Thoracic aorta (tissue), 2 donors: ENCODE data around the gene CALN1. TPM values are rescaled to one million over a fixed set of nuclear protein-coding genes. Genes with fewer than 3 reads are reported as not detected.

ENCODE experiments used
- ATAC-seq: fragments of 150-250 bp; one replicate; pipeline ENCODE4 v1.8.0; 2017; ENCODE audit warnings: low read depth; ENCODE audit not compliant: insufficient number of reproducible peaks, low FRiP score
- DNase-seq: peaks from one replicate; pipeline ENCODE4 v3.0.0-alpha.2; 2020; ENCODE audit warnings: low spot score
- H3K27ac ChIP-seq, 2 donors: fragments of 200-600 bp; sonication (generic); 1 replicate in 1 of 2; 2 replicates in 1 of 2; pipeline ENCODE4 v1.5.1; 2016; ENCODE audit warnings: mild to moderate bottlenecking in 2 of 2, moderate library complexity in 2 of 2
- H3K27me3 ChIP-seq: fragments of 200-600 bp; sonication (generic); replicated peaks from 2 replicates; pipeline ENCODE4 v1.6.0; 2016; ENCODE audit warnings: mild to moderate bottlenecking; ENCODE audit not compliant: insufficient read depth
- H3K36me3 ChIP-seq: fragments of 200-600 bp; sonication (generic); one replicate; pipeline ENCODE4 v1.5.1; 2016
- H3K4me1 ChIP-seq, 2 donors: fragments of 200-600 bp; sonication (generic); 1 replicate in 1 of 2; 2 replicates in 1 of 2; pipeline versions ENCODE4 v1.5.1 to v1.6.0; 2016; ENCODE audit warnings: low read depth in 2 of 2, mild to moderate bottlenecking in 1 of 2; ENCODE audit not compliant: control insufficient read depth in 1 of 2
- H3K4me3 ChIP-seq: fragments of 200-600 bp; sonication (generic); 2 replicates; pipeline ENCODE4 v1.5.1; 2016; ENCODE audit warnings: mild to moderate bottlenecking
- H3K9me3 ChIP-seq: fragments of 200-600 bp; sonication (generic); 2 replicates; pipeline ENCODE4 v1.5.1; 2016
- CTCF ChIP-seq: fragments of 200-600 bp; sonication (generic); IDR thresholded peaks from one replicate; pipeline ENCODE4 v1.5.1; 2019; ENCODE audit warnings: antibody characterized with exemption
- total RNA-seq, 2 donors: library from RNA; depleted of rRNA; stranded (reverse); fragments of >200 nt; gene quantifications; one replicate each; pipeline versions ENCODE4 v1.1.0 to v1.2.3, GENCODE V29; 2016

The CALN1 gene
- total RNA-seq, 2 donors from 2014 or later = not detected

- H3K9me3 ChIP-seq = no peaks in the 10 kb centered on the region
- ATAC-seq = no peak
These were observed 17.2 kb upstream of the CALN1 start for GRCh38 chr7:72429316-72429715.

GRCh38 chr7:72416846-72417245 is 4.7 kb upstream of the CALN1 start:
- no peak for TF ChIP-seq CTCF
- Histone ChIP-seq H3K4me3 (no peak overlapping the region), H3K36me3 (no peaks in the 10 kb centered on the region), H3K27ac (no peak overlapping the region), H3K4me1 (no peaks in the 10 kb centered on the region), H3K9me3 (no peaks in the 10 kb centered on the region), H3K27me3 (no peaks in the 10 kb centered on the region)
- no peak for DNase-seq
- ATAC-seq = no peak

More at GRCh38 chr7:72429316-72429715, 17.2 kb upstream of the CALN1 start:
- no peaks in the 10 kb centered on the region for H3K36me3 ChIP-seq
- H3K4me3 ChIP-seq = no peak overlapping the region
- no peak for TF ChIP-seq CTCF
- no peaks in the 10 kb centered on the region for H3K4me1 ChIP-seq
- H3K27ac ChIP-seq = no peak overlapping the region
- H3K27me3 ChIP-seq = no peaks in the 10 kb centered on the region
- DNase-seq = no peak

- Histone ChIP-seq H3K36me3 (no peaks in the 10 kb centered on the region), H3K27ac (no peak overlapping the region), H3K27me3 (no peaks in the 10 kb centered on the region), H3K4me1 (no peaks in the 10 kb centered on the region), H3K4me3 (no peak overlapping the region), H3K9me3 (no peaks in the 10 kb centered on the region)
- TF ChIP-seq CTCF = no peak
- no peak for DNase-seq
- no peak for ATAC-seq
These were observed 3.4 kb upstream of the CALN1 start for GRCh38 chr7:72415586-72415985.

GRCh38 chr7:72413886-72414285 is 1.7 kb upstream of the CALN1 start:
- ATAC-seq = no peak
- DNase-seq = no peak
- no peak for TF ChIP-seq CTCF
- no peaks in the 10 kb centered on the region for H3K4me1 ChIP-seq
- H3K27me3 ChIP-seq = no peaks in the 10 kb centered on the region
- no peak overlapping the region for H3K27ac ChIP-seq
- no peaks in the 10 kb centered on the region for H3K36me3 ChIP-seq
- no peaks in the 10 kb centered on the region for H3K9me3 ChIP-seq
- no peak overlapping the region for H3K4me3 ChIP-seq

GRCh38 chr7:72413290-72413689 is 1.2 kb upstream of the CALN1 start:
- Histone ChIP-seq H3K27me3 (no peaks in the 10 kb centered on the region), H3K27ac (no peak overlapping the region), H3K4me1 (no peaks in the 10 kb centered on the region), H3K36me3 (no peaks in the 10 kb centered on the region), H3K9me3 (no peaks in the 10 kb centered on the region), H3K4me3 (no peak overlapping the region)
- DNase-seq (no peak), ATAC-seq (no peak)
- TF ChIP-seq CTCF = no peak
